ENCODE measurements around the gene F8A2. TPM values are rescaled to one million over a fixed set of nuclear protein-coding genes. Genes with fewer than 3 reads are reported as not detected.
A peak's percentile ranks its signal among the peaks of the same experiment; 100 is the strongest.
"Not testable (repeated sequence)": the region's sequence is repeated elsewhere in the genome, so short reads cannot be mapped to it uniquely, and the experiment has no call there.

The F8A2 gene
- not detected for polyA plus RNA-seq (ENCODE audit: low read depth in 6 of 6)

DNA sequence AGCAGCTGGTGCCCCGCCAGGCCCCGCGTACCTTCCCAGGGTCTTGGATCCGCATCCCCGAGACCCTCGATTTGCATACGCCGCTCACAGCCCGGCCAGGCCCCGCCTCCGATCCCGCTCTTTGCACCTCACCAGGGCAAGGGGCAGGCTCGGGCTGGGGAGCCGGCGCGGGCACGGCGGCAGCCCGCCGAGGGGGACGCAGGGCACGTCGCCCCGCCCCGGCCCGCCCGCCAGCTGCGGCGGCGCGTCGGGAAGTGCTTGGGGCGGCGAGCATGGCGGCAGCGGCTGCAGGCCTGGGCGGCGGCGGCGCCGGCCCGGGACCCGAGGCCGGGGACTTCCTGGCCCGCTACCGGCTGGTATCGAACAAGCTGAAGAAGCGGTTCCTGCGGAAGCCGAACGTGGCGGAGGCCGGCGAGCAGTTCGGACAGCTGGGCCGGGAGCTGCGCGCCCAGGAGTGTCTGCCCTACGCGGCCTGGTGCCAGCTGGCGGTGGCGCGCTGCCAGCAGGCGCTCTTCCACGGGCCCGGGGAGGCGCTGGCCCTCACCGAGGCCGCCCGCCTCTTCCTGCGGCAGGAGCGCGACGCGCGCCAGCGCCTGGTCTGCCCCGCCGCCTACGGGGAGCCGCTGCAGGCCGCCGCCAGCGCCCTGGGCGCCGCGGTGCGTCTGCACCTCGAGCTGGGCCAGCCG, at the start of gene F8A2:
Gene F8A2 (plus strand): TSS at position 253 of the 686 bp plus-strand sequence. CDS start 20 bp downstream, at position 273.
- H3K4me3 Mint-ChIP-seq, H3K27me3 Mint-ChIP-seq, DNase-seq, H3K36me3 Mint-ChIP-seq, H3K4me1 Mint-ChIP-seq, H3K9me3 Mint-ChIP-seq, H3K27ac Mint-ChIP-seq: not testable (repeated sequence)
- peak; percentile 73 to 75 for ATAC-seq (ENCODE audit: low read depth in 2 of 2)

DNA sequence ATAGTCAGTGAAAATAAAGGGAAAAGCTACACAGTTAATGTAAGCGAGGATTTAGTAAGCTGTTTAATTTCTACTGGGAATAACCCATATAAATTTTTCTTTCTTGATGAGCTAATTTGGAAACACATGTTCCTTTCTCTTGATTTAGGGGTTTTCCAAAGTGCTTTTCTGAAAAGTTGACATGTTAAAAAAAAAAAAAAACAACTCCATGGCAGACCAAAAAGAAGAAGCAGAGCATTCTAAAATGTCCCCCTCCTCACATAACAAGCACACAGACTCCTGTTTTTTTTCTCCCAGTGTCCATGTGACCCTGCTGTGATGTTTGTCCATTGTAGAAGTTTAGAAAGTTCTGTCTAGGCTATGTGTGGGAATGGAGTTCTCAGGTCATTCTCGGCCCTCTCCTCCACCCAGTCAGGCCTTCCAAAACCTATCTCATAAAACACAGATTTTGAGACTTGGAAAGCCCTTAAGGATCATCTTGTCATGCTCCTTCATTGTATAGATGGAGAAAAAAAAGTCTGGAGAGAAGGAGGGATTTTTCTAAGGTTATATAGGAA, 48.3 kb upstream of the F8A2 start:
- peaks cover 0 to 13% (median 8%) of the 10 kb centered on the region in 3 donors for H3K27me3 Mint-ChIP-seq

DNA sequence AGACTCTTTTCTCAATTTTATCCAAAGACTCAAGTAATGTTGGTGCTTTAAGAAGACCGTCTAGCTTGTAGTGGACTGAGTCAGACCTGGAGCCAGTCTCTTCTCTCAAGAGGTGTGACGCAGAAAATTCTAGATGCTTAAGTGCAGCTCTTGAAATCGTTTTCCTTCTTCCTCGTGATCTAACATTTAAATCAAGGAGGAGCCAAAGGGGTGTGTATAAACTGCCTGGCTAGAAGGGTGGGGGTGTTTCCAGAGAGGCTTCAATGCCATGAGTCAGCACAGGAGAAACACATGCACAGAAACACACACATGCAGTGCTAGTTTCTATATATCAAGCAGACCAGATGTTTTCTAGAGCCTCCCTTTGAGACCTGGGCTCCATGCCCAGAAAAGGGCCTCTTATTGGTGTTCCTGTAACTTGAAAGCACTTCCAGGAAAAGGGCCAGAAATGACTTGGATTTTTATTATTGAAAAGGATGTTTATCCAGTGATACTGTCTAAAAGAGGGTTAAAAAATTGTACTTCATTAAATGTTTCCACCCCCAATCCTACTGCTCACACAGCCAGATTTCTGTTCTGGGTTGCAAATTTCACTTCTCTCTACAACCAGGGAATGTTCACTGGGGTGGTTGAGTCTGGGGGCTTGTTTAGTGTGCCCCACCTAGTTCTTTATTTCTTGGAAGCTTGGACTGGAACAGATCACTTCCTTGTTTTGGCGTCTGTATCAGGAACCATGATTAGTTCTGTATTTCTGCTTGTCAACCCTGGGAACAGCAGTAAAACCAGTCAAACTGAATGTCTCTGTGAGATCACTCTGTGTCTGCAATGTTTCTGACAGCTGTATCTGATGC, 47.2 kb upstream of the F8A2 start, which contains the start of gene CLIC2:
Gene CLIC2 (minus strand): TSS at position 129 of the 851 bp plus-strand sequence. CDS start 187 bp downstream, outside the sequence.
- ATAC-seq (ENCODE audit: low read depth in 2 of 2) (no peak), DNase-seq (no peak)
- Mint-ChIP-seq H3K4me3 (no peak within 1 kb of the TSS), H3K4me1 (no peaks in the 10 kb centered on the region), H3K36me3 (no peaks in the 10 kb centered on the region), H3K27ac (peak within 1 kb of the TSS in 1 of 6 donors; percentile 29), H3K9me3 (peaks cover 0 to 5% (median 0%) of the 10 kb centered on the region in 7 donors), H3K27me3 (peaks cover 0 to 10% (median 8%) of the 10 kb centered on the region in 3 donors)

More for the DNA sequence above, 48.3 kb upstream of the F8A2 start:
- no peaks in the 10 kb centered on the region for H3K4me1 Mint-ChIP-seq
- no peaks in the 10 kb centered on the region for H3K36me3 Mint-ChIP-seq
- no peak overlapping the region for H3K27ac Mint-ChIP-seq
- ATAC-seq (ENCODE audit: low read depth in 2 of 2) (no peak), DNase-seq (no peak)
- H3K4me3 Mint-ChIP-seq: no peak overlapping the region
- peaks cover 0 to 5% (median 0%) of the 10 kb centered on the region in 7 donors for H3K9me3 Mint-ChIP-seq

DNA sequence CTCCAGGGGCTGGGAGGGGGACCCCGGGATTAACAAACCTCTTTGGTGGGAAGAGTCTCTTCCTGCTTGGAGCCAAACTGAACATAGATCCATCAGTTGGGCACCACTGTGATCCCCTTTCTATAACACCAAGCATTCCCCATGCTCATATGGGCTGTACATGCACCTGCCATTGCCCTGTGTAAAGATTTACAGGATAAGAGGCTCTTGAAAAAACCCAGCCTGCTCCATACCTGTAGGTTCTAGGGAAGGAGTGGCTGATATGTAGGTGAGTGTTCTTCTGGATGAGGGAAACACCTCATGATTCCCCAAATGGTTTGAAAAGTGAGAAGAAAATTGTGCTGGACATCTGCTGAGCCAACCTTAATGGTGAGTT, 46.6 kb upstream of the F8A2 start:
- not testable (repeated sequence) for DNase-seq; H3K27me3 Mint-ChIP-seq; H3K4me1 Mint-ChIP-seq; ATAC-seq (ENCODE audit: low read depth in 2 of 2); H3K36me3 Mint-ChIP-seq; H3K9me3 Mint-ChIP-seq; H3K4me3 Mint-ChIP-seq
- peak overlapping the region in 1 of 6 donors; percentile 29 for H3K27ac Mint-ChIP-seq

DNA sequence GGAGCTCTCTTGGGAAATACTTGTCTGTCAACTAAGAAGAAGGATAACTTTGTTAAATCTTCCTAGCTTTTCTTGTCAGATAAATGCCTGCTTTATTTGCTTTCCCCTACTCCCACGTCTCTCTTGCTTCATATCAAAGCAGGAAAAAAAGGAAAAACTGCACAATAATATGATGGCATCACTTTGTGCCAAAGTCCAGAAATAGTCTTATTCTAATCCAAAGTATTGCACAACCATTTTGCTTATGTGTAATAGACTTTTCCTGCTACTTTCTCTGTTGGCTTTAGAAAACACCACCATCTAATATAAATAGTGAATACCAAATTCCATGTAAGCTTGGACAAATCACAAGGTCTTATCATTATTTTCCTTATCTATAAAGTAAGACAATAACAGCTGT, 36.2 kb upstream of the F8A2 start:
- not testable (repeated sequence) for DNase-seq; ATAC-seq (ENCODE audit: low read depth in 2 of 2); H3K36me3 Mint-ChIP-seq; H3K9me3 Mint-ChIP-seq; H3K4me1 Mint-ChIP-seq; H3K27ac Mint-ChIP-seq; H3K27me3 Mint-ChIP-seq; H3K4me3 Mint-ChIP-seq

DNA sequence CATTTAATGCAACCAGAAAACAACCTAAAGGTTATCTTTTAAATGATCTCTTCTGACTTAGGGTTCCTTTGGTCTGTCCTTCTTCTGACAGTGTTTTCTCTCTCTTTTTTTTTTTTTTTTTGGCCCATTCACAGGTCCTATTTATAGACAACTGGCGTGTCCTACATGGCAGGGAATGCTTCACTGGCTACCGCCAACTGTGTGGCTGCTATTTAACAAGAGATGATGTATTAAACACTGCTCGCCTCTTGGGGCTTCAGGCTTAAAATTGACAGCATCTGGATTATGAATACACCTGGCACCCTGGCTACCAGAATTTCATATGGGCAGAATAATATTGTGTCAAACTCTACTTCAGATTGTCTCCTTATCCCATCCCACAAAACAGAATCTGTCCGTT, 32.4 kb upstream of the F8A2 start:
- H3K4me1 Mint-ChIP-seq; ATAC-seq (ENCODE audit: low read depth in 2 of 2); H3K9me3 Mint-ChIP-seq; H3K27me3 Mint-ChIP-seq; DNase-seq; H3K27ac Mint-ChIP-seq; H3K36me3 Mint-ChIP-seq; H3K4me3 Mint-ChIP-seq: not testable (repeated sequence)

DNA sequence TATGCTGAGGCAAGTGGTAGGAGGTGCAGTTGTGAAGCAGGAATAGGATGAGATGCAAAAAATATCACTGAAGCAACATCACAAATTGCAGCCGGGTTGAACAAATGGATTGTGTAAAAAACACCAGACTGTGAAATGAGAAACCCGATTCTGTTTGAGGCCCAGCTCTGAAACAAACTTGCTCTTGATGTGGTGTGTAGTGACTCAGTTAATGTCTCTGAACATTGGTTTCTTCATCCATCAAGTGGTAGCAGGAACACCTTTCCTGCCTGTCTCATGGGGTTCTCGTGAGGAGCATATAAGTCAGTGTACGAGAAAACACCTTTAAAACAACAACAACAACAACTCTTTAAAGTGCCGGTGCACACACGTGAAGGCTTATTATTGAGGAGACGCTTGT, 18.2 kb upstream of the F8A2 start:
- not testable (repeated sequence) for H3K4me1 Mint-ChIP-seq; H3K9me3 Mint-ChIP-seq; H3K4me3 Mint-ChIP-seq; H3K36me3 Mint-ChIP-seq; H3K27me3 Mint-ChIP-seq; H3K27ac Mint-ChIP-seq; ATAC-seq (ENCODE audit: low read depth in 2 of 2); DNase-seq

DNA sequence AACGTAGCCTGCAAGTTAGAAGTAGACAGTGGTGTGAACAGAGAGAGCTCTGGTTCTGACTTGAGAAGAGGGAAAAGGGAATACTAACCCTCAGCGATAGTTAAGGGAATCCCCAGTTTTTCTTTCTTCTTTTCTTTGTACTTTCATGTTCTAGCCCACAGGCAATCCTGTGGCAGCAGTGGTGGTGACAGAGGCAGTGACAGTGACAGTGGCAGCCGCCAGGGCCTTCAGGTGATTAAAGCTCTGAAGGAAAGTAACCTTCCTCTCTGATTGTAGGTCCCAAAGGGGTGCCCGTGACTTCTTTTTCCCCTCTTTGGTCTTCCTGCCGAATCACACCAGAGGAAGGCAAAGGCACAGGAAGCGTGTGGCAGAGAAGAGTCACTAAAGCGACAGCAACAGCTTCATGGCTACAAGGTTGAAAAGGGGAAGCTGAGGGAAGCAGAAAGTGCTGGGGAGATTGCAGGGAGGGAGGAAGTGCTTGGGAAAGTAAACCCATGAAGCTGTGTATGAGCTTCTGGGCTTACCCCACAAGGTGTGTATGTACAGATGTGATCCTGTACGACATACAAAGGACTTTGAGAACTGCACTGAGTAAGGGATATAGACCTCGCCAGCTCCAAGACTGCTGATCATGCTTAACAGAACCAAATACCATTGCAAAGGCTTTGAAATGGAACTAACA, 8.0 kb upstream of the F8A2 start:
- not testable (repeated sequence) for H3K27ac Mint-ChIP-seq, DNase-seq, H3K4me1 Mint-ChIP-seq, H3K36me3 Mint-ChIP-seq, H3K27me3 Mint-ChIP-seq, H3K9me3 Mint-ChIP-seq, H3K4me3 Mint-ChIP-seq
- ATAC-seq (ENCODE audit: low read depth in 2 of 2): peak; percentile 70 to 83

DNA sequence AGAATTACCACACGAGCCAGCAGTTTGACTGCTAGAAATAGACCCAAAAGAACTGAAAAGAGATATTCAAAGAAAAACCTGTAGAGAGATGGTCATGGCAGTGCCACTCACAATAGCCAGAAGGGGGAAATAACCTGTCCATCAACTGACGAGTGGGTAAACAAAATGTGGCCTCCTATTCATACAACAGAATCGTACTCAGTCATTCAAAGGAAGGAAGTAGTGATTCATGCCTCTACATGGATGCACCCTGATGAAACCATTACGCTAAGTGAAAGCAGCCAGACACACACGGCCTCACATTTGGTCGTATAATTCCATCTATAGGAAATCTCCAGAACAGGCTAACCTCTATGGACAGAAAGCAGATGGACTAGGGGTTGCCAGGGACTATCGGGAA, 2.1 kb upstream of the F8A2 start:
- H3K27ac Mint-ChIP-seq; H3K4me1 Mint-ChIP-seq; H3K9me3 Mint-ChIP-seq; ATAC-seq (ENCODE audit: low read depth in 2 of 2); DNase-seq; H3K4me3 Mint-ChIP-seq; H3K36me3 Mint-ChIP-seq; H3K27me3 Mint-ChIP-seq: not testable (repeated sequence)

DNA sequence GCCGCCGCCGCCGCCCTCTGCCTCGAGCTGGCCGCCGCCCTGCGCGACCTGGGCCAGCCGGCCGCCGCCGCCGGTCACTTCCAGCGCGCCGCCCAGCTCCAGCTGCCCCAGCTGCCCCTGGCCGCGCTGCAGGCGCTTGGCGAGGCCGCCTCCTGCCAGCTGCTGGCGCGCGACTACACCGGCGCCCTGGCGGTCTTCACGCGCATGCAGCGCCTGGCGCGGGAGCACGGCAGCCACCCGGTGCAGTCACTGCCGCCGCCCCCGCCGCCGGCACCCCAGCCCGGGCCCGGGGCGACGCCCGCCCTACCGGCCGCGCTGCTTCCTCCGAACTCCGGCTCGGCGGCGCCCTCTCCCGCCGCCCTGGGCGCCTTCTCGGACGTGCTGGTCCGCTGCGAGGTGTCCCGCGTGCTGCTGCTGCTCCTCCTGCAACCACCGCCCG, 653 bp downstream of the F8A2 start:
- not testable (repeated sequence) for H3K27ac Mint-ChIP-seq, H3K36me3 Mint-ChIP-seq, H3K4me1 Mint-ChIP-seq, H3K27me3 Mint-ChIP-seq, DNase-seq, H3K4me3 Mint-ChIP-seq, H3K9me3 Mint-ChIP-seq
- ATAC-seq (ENCODE audit: low read depth in 2 of 2): peak; percentile 66 to 74

DNA sequence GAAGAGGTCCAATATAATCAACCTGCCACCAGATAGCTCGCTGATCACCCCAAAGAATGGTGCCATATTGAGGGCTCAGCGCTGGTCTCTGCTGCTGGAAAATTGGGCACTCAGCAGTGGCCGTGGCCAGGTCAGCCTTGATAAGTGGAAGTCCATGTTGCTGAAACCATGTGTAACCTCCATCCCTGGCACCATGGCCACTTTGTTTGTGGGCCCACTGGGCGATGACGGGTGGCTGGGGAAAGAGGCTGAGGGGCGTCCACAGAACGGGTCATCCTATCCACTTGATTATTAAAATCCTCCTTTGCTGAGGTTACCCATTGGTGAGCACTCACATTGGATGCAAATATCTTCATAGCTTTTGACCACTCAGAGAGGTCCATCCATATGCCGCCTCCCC, 7.7 kb downstream of the F8A2 start:
- Mint-ChIP-seq H3K9me3 (peaks cover 0 to 12% (median 4%) of the 10 kb centered on the region in 7 donors), H3K4me1 (peaks cover 3 to 13% (median 6%) of the 10 kb centered on the region in 3 donors), H3K4me3 (no peak overlapping the region), H3K27ac (no peak overlapping the region), H3K36me3 (no peaks in the 10 kb centered on the region), H3K27me3 (no peaks in the 10 kb centered on the region)
- ATAC-seq (ENCODE audit: low read depth in 2 of 2) (no peak), DNase-seq (no peak)

DNA sequence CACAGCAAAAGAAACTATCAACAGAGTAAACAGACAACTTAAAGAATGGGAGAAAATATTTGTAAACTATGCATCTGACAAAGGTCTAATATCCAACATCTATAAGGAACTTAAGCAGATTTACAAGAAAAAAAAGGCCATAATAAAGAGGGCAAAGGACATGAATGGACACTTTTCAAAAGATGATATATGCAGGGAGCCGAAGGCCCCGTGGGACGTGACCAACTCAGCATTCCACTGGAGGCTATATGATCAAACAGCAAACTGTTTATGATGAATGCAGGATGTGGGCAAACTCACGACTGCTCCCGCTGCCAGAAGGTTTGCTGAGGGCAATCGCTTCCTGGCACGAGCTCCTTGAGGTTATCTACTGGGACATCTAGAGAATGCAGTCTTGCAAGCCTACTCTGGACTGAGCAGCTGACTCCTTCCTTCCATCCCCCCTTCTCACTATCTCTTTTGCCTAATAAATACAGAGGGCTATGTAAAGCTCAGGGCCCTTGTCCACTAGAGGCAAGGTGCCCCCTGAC, 12.9 kb downstream of the F8A2 start:
- not testable (repeated sequence) for ATAC-seq (ENCODE audit: low read depth in 2 of 2); DNase-seq; H3K27ac Mint-ChIP-seq; H3K27me3 Mint-ChIP-seq; H3K36me3 Mint-ChIP-seq; H3K4me3 Mint-ChIP-seq; H3K4me1 Mint-ChIP-seq
- H3K9me3 Mint-ChIP-seq: peaks cover 4 to 21% (median 11%) of the 10 kb centered on the region in 7 donors

DNA sequence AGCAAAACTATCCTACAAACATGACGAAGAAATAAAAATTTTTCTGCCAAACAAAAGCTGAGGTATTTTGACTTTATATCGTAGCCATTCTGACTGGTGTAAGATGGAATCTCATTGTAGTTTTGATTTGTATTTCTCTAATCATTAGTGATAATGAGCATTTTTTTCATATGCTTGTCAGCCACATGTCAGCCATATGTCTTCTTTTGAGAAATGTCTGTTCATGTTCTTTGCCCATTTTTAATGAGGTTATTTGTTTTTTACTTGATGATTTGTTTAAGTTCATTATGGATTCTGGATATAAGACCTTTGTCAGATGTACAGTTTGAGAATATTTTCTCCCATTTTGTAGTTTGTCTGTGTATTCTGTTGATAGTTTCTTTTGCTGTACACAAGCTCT, 24.5 kb downstream of the F8A2 start:
- ATAC-seq (ENCODE audit: low read depth in 2 of 2) (no peak), DNase-seq (no peak)
- Mint-ChIP-seq H3K27ac (no peak overlapping the region), H3K36me3 (no peaks in the 10 kb centered on the region), H3K27me3 (no peaks in the 10 kb centered on the region), H3K9me3 (peaks cover 0 to 43% (median 28%) of the 10 kb centered on the region in 7 donors), H3K4me3 (no peak overlapping the region), H3K4me1 (no peaks in the 10 kb centered on the region)
